Stimulated activated CD4-positive, alpha-beta T cell treated with anti-CD3 and anti-CD28 coated beads, Interleukin-1b, Interleukin-23, amount 100 ng/mL, for 48 hours (primary cell): Measurements from ENCODE around the gene USP3.
"Not testable (repeated sequence)": the region's sequence is repeated elsewhere in the genome, so short reads cannot be mapped to it uniquely, and the experiment has no call there.

Source experiments
- DNase-seq: peaks from one replicate; pipeline ENCODE4 v3.0.0-alpha.2; 2020

The USP3 gene

DNA sequence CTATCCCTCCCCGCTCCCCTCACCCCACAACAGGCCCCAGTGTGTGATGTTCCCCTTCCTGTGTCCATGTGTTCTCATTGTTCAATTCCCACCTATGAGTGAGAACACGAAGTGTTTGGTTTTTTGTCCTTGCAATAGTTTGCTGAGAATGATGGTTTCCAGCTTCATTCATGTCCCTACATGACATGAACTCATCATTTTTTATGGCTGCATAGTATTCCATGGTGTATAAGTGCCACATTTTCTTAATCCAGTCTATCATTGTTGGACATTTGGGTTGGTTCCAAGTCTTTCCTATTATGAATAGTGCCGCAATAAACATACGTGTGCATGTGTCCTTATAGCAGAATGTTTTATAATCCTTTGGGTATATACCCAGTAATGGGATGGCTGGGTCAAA is 112.8 kb downstream of the USP3 start:
- not testable (repeated sequence) for DNase-seq

DNA sequence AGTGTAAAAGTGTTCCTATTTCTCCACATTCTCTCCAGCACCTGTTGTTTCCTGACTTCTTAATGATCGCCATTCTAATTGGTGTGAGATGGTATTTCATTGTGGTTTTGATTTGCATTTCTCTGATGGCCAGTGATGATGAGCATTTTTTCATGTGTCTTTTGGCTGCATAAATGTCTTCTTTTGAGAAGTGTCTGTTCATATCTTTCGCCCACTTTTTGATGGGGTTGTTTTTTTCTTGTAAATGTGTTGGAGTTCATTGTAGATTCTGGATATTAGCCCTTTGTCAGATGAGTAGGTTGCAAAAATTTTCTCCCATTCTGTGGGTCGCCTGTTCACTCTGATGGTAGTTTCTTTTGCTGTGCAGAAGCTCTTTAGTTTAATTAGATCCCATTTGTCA is 113.2 kb downstream of the USP3 start:
- not testable (repeated sequence) for DNase-seq

DNA sequence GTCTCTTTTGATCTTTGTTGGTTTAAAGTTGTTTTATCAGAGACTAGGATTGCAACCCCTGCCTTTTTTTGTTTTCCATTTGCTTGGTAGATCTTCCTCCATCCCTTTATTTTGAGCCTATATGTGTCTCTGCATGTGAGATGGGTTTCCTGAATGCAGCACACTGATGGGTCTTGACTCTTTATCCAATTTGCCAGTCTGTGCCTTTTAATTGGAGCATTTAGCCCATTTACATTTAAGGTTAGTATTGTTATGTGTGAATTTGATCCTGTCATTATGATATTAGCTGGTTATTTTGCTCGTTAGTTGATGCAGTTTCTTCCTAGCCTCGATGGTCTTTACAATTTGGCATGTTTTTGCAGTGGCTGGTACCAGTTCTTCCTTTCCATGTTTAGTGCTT is 116.4 kb downstream of the USP3 start:
- DNase-seq = not testable (repeated sequence)

DNA sequence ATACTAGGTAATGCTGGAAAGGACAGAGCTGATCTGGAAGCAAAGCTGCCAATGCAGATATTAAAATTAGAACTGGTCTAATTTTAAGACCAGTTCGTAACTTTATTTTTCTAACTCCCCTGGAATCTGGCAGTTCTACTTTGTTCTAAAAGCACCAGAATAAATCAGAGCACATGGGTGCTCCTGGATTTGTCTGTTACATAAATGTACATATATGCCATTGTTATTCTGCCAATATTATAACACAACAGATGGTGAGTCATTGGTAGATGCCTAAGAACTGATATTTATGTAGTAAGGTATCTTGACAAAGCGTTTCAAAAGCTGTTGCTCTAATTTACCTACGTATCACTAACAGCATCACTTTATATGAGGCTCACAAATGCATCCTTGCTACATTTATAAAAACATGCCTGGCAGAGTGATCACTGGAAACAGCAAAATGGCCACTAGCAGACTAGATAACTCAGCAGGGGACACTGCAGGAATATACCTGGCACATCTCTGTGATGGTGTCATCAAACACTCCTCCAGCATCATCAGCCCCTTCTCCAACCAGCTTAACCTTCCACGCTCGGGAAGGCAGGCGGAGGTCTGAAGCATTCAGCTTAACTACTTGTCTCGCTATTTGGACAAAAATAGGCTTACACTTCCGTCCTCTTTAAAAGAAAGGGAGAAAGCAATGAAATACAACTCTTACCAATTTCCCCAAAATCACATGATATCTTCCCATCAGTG is 119.0 kb downstream of the USP3 start:
- no peak for DNase-seq

DNA sequence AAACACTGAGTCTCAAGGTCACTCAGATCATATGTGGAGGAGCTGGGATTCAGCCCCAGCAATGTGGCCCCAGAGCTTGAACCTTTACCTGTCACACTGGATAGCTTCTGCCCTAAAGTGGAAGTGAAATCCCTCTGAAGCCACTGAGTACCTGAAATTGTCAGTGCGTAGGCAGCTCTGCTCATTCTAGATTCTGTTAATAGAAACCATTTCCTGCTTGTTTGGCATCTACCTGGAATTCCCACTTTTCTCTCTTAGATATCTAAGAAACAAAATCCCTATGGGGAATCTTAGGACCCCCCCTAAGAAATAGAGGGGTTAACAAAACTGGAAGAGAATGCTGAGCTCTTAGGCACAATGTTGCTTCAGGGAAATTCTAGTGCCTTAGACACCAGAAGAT is 122.6 kb downstream of the USP3 start:
- no peak for DNase-seq

DNA sequence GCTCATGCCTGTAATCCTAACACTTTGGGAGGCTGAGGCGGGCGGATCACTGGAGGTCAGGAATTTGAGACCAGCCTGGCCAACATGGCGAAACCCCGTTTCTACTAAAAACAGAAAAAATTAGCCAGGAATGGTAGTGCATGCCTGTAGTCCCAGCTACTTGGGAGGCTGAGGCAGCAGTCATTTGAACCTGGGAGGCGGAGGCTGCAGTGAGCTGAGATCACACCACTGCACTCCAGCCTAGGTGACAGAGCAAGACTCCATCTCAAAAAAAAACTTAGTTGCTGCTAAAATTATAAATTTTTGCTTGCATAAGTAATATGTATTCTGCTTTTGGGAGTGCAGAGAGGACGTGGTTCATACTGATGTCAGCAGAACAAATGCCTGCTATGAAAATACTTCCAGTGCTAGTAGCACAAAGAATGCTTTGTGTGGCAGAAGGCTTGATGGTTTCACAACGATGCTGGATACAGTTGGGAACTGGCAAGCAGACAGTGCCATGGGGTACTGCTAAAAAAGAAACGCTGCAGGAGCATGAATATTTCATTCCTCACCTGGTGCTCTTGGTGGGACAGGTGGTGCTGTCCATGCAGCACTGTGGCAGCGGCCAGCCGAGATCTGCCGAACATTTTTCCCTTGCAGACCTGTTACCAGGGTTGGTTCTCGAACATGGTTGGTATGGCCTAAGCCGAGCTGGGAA is 123.9 kb downstream of the USP3 start:
- no peak for DNase-seq

DNA sequence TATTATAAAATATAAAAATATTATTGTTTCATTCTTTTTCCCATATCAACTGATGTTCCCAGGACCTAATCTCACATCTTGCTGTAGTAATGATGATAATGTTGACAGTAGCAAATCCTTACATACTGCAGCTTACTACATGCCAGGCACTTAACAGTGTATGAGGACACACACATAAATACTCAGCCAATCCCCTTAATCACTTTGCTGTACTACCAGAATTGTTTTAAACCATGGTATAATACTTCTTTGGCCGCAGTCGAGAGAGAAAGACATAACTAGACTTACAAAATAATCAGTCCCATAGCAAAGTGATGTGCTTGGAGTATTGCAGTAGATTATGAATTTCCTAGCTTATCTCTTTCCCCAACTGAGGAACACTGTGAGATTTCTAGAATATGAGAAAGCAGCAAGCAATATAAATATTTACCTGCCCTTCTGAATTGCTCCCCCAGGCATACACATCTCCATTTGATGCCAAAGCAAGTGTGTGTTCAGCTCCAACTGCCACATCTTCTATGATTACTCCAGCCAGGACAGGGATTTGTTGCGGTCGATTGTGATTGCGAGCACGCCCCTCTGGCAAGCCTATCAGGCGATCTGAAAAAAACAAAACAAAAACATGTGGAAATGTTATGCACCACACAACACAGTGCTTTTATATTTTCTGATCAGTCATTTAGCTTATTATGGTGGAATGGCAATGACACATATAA is 125.8 kb downstream of the USP3 start:
- DNase-seq = no peak

DNA sequence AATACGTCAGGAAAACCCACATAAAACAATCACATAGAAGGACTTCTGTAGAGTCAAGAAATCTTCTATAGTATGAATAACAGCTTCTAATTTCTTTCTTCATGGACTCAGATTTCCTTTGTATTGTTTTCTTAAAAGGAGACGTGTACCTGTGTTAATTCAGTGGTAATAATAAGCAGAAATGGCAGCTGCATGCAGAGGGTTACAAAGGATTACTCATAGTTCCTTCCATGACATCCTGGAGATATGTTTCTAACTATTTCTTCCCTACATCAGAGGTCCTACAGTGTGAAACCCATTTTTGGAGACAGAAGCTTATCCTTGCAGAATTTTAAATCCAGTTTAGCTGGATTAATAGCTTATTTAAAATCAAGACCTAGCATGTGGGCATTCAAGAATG is 128.9 kb downstream of the USP3 start:
- no peak for DNase-seq

DNA sequence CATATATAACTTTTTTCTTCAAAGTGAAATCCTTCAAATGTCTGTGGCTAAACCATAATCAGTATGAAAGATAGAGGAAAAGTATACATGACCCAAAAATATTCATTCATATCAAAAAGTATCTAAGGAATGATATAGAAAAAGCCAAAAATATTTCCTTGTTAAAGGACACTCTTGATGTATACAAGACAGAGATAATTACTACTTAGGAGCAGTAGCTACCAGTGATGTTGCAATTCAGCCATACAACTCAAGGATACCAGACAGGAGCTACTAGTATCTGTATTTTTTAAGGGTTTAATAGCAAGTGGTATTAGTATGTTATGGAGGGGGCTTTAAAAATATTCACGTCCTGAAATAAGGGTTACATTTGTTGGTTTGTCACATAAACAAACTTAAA is 129.8 kb downstream of the USP3 start:
- no peak for DNase-seq

DNA sequence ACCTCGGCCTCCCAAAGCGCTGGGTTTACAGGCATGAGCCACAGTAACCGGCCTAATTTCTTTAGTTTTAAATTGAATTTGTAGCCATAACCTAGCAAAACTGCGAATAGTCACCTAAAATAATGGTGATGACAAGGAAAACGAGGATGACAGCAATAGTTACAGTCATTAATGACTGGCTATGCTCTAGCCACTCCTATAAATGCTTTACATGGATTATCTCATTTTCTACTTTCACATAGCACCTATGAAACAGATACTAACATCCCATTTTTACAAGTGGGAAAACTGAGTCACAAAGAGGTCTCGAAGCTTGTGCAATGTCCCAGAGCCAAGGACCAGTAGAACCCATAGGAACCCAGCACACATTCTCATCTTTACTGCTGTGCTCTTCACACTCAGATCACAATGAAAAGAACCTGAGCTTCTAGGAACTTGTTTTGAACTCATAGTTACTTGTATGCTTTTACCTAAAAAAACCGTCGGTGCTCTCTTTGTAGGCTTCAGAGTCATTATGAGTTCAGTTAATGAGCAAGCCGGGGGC is 132.2 kb downstream of the USP3 start:
- DNase-seq = no peak

DNA sequence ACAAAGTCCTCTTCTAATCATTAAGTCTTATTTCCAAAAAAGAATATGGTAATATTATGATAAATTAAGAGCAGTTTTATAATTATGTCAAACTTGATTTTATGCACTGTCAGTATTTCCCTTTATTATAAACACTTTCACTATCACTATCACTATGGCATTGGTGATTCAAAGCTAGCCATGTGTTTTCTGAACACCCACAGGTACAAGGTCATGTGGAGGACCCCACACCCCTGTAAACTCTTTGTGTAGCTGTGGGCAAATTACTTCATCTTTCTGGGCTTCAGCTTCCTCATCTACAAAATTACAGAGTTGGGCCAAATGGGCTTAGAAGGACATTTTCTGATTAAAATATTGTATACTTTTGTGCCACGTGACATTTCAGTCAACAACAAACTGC is 134.4 kb downstream of the USP3 start:
- DNase-seq = no peak

DNA sequence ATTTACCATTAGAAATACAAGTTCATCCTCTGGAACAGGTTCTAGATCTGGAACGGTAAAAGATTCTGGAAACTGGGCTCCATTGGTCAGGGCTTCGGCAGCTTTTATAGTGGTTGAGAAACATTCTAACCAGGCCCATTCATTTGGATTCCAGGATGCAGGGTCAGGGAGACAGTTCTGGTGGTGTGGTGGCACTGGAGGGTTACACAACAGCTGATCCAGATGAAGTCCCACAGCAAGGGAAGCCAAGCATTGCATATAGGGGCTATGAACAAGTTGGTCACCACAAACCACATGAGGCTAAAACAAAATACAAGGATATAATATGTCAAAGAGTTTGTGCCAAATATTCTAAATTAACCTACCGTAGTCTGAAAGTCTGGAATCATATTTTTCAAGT is 135.8 kb downstream of the USP3 start:
- DNase-seq = no peak
